GM06990 (cell line): ENCODE results near the gene PDZRN3.

ENCODE experiments used
- DNase-seq: peaks from one replicate; pipeline ENCODE4 v3.0.0-alpha.2; 2011; ENCODE audit not compliant: insufficient read length; ENCODE audit errors: extremely low read depth
- H3K27me3 ChIP-seq: replicated peaks from 2 replicates; pipeline ENCODE4 v1.6.0; 2011; ENCODE audit warnings: low read length; ENCODE audit not compliant: control insufficient read depth, insufficient read depth
- H3K36me3 ChIP-seq: 2 replicates; pipeline ENCODE4 v1.5.1; 2011; ENCODE audit warnings: low read length; ENCODE audit not compliant: control insufficient read depth, insufficient read depth
- H3K4me3 ChIP-seq: replicated peaks from 2 replicates; pipeline ENCODE4 v1.5.1; 2011; ENCODE audit warnings: low read depth, mild to moderate bottlenecking, control low read depth, low read length
- CTCF ChIP-seq: IDR thresholded peaks from 2 replicates; pipeline ENCODE4 v1.5.1; 2011; ENCODE audit warnings: low read length, control low read depth, mild to moderate bottlenecking, inconsistent platforms; ENCODE audit not compliant: insufficient read depth, poor library complexity, severe bottlenecking

PDZRN3 gene

GRCh38 chr3:73493543-73494308 lies 131.0 kb downstream of the PDZRN3 start:
- no peak overlapping the region for H3K4me3 ChIP-seq
- no peaks in the 10 kb centered on the region for H3K36me3 ChIP-seq
- TF ChIP-seq CTCF, result no peak
- no peaks in the 10 kb centered on the region for H3K27me3 ChIP-seq
- no peak for DNase-seq

GRCh38 chr3:73492186-73492585 lies 132.6 kb downstream of the PDZRN3 start:
- Histone ChIP-seq H3K36me3 (no peaks in the 10 kb centered on the region), H3K27me3 (no peaks in the 10 kb centered on the region), H3K4me3 (no peak overlapping the region)
- TF ChIP-seq CTCF, result no peak
- no peak for DNase-seq

GRCh38 chr3:73491287-73491662 lies 133.5 kb downstream of the PDZRN3 start:
- Histone ChIP-seq H3K27me3 (no peaks in the 10 kb centered on the region), H3K4me3 (no peak overlapping the region), H3K36me3 (no peaks in the 10 kb centered on the region)
- DNase-seq, result no peak
- TF ChIP-seq CTCF, result no peak

GRCh38 chr3:73490453-73491286 lies 134.1 kb downstream of the PDZRN3 start:
- no peak for DNase-seq
- no peaks in the 10 kb centered on the region for H3K27me3 ChIP-seq
- no peak for TF ChIP-seq CTCF
- no peak overlapping the region for H3K4me3 ChIP-seq
- no peaks in the 10 kb centered on the region for H3K36me3 ChIP-seq

GRCh38 chr3:73485877-73486330 lies 138.8 kb downstream of the PDZRN3 start:
- H3K4me3 ChIP-seq, result no peak overlapping the region
- H3K27me3 ChIP-seq, result no peaks in the 10 kb centered on the region
- no peak for TF ChIP-seq CTCF
- no peak for DNase-seq
- no peaks in the 10 kb centered on the region for H3K36me3 ChIP-seq
